NCI-H2196 (cell line): ENCODE measurements around the gene DENND1C.
"Not testable (repeated sequence)": the region's sequence is repeated elsewhere in the genome, so short reads cannot be mapped to it uniquely, and the experiment has no call there.

Experiments used
- DNase-seq: peaks from one replicate; lab custom pipeline; 2025; ENCODE audit not compliant: unreplicated experiment; lab: John Stamatoyannopoulos, UW

DENND1C gene

DNA sequence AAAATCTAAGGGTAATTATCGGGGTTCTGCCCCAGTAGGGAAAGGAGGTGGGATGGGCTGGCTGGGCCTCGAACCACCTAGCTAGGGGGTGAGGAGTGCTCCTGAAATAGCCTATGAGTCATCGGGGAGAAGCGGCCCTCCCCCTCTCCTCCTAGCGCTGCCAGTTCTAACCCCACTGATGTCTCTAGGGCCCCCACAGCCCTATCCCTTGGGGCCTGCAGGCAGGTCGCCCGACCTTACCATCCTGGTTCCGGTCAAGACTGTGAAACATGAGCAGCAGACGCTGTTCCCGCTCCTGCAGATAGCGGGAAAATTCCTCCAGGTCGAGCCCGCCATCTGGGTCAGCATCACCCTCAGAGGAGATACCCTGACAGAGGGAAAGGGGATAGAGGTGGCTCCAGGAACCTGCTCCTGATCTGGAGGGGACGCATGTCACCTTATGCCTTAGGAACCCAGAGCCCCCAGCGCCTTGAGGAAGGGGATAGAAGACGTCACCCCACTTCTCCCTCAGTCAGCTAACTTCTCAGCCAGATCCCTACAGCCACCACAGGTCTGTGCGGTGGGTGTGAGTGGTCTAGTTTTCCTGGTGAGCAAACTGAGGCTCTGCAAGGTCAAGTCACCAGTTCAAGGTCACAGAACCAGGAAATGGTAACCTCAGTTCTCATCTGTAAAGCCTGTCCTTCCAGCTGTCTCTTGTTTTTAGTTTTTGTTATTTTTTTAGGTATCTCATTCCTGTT, 23.5 kb downstream of the DENND1C start:
- DNase-seq = no peak

- DNase-seq = no peak
Measured at GRCh38 chr19:6455924-6456323, 25.7 kb downstream of the DENND1C start.

DNA sequence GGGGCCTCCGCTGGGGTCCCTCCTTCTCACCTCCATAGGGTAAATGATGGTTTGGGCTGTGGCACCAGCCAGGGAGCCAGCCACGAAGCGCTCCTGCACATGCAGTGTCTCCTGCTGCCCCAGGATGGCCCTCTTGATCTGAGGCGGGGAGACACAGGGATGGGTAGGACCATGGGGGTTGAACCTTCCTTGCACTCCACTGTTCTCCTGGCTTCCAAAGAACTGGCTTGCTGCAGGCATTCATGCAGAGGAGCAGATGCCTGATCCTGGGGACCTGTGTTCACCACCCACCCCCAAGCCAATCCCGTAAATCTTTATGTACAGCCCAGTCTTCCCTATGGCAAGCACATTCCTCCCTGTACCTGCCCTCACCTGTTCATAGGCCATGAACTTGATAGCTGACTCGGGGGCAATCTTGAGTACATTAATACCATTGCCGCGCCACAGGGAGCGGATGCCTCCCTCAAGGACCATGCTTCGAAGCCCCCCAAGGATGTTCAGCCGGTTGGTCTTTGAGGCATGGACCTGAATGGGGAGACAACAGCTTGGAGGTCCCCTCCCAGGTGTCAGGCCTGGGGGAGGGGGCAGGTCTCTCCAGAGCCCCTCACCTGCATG, 27.5 kb downstream of the DENND1C start:
- DNase-seq = no peak

DNA sequence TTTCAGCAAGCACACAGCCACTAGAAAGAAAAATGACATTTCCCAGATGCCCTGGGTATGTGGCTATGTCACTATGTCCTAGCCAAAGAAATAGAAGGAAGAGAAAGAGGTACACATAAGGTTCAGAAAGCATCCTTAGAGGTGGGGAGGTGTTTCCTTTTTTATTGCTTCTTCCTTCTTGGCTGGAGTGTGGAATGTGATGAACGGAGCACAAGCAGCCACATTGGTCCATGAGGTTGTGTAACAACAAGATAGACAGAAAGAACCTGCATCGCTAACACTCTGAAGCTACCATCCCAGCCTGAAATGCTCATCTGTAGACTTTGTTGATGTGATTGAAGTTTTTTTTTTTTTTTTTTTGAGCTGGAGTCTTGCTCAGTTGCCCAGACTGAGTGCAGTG, 28.7 kb downstream of the DENND1C start:
- no peak for DNase-seq

DNA sequence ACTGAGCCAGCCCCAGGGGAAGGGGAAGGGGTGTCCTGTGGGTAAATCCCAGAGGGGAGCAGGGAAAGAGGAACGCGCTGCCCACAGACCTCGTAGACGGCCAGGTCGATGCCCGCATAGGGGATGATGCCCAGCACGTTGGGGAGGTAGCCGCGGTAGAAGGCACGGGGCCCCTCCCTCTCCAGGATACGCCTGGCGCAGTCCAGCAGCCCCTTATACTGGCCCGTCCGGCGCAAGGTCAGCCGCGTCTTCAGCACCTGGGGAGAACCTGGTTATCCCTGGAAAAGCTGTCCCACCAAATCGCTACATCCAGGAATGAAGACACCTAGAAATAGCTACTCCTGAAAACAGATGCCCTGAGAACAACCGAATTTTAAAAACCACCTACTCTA, 29.4 kb downstream of the DENND1C start:
- DNase-seq = no peak

- no peak for DNase-seq
Measured at GRCh38 chr19:6451583-6452222, 29.9 kb downstream of the DENND1C start.

GRCh38 chr19:6450166-6450565, 31.4 kb downstream of the DENND1C start:
- no peak for DNase-seq

- DNase-seq = no peak
Measured at GRCh38 chr19:6448045-6448444, 33.5 kb downstream of the DENND1C start.

DNA sequence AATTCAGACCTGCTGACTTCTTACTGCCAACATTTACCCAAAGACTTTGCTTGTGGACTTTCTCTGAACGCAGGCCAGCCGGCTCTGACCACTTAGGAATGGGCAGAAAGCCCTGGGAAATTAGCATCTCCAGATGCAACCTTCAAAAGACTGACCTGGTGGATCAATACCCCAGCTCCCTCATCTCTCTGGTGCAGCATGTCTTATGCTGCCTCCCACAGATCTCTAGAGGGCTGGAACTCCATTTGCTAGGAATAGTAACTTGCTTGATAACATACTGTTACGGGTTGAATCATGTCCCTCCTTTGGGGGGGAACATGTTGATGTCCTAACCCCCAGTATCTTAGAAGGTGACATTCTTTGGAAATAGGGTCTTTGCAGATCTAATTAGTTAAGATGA, 35.1 kb downstream of the DENND1C start:
- no peak for DNase-seq

DNA sequence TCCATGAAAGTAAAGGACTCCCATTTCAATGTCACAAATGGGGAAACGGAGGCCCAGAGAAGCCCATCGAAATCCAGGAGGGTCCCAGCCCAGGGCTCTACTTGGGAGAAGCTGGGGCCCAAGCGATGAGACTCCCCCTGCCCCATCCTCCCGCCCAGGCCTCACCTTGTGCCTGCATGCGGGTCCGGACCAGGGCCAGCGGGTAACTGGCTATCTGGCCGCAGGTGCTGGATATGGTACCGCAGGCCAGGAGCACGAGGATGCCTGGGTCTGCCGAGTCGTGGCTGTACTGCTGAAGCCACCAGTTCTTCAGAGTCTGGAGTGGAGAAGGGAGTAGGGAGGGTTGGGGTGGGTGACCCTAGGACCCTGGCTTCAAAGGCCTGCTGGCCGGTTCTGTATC, 37.6 kb downstream of the DENND1C start:
- DNase-seq = no peak

DNA sequence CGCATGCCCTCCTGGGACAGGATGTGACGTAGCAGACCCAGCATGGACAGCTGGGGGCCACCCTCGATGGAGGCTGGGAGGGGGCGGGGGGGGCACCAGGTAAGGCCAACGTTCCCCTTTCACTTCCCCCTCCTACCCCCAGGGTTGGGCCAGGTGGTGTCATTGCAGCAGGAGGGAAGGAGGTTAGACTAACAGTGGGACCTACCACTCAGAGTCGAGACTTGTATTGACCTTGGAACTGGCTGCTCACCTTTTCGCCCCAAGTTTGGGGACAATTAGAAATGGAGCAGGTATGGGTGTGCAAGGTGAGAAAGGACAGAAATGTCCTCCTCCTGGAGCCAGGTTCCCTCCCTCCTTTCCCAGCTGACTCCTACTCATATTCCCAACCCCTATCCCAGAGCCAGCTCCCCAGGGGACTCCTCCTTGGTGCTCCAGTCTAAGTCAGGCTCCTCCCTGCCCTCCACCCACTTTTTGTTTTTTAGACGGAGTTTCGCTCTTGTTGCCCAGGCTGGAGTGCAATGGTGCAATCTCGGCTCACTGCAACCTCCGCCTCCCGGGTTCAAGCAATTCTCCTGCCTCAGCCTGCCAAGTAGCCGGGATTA, 39.4 kb downstream of the DENND1C start:
- no peak for DNase-seq

DNA sequence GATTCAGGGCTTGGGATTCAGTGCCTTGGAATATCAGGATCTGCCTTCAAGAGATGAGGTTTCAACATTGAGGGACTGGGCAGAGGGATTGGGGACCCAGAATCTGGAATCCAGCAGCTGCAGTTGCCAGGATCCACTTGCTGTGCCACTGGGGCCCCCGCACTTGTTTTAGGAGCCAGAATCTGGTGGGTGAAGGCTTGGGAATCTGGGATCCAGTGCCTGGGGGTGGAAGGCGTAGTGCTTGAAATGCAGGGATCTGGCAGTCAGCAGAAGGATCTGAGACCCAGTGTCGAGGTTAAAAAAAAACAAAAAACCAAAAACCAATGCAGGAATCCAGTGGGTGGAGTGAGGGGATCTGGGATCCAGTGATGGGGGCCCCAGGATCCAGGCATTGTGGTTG, 40.7 kb downstream of the DENND1C start:
- no peak for DNase-seq

DNA sequence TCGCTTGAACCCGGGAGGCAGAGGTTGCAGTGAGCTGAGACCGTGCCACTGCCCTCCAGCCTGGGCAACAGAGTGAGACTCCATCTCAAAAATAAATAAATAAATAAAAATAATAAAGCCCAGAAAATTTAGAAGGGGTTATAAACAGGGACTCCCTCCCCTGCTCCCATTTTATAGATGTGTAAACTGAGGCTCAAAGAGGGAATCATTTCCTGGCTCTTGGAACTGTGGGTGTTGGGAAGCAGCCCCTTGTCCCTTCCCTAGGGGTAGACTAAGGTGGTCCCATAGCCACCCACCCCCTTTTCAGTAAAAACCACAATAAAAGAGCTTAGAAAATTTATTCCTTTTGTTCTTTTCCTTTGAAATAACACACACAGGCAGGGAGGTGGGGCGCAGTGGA, 41.8 kb downstream of the DENND1C start:
- DNase-seq = no peak

- no peak for DNase-seq
Measured at GRCh38 chr19:6433663-6434062, 47.9 kb downstream of the DENND1C start, which contains the start of gene SLC25A41. Gene SLC25A41 (minus strand): TSS chr19:6433763. CDS start chr19:6433693, 70 bp downstream.

GRCh38 chr19:6433165-6433564, 48.4 kb downstream of the DENND1C start:
- DNase-seq = no peak

DNA sequence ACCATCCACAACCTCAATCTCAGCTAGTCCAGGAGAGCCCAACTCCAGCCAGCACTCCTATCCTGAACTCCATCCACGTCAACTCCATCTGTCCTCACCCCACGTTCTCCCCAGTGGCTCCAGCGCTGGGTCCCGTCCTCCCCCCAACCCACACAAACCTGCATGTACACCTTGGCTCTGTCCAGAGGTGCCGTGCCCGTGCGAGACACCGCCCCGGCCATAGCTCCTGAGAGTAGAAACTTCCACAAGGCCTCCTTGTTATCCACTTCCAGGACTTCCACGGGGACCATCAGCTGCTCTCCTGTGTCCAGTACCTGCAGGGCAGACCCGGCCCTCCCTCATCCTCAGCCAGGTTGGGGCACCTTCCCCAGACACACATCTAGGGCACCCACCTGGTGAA, 49.7 kb downstream of the DENND1C start:
- DNase-seq = no peak

DNA sequence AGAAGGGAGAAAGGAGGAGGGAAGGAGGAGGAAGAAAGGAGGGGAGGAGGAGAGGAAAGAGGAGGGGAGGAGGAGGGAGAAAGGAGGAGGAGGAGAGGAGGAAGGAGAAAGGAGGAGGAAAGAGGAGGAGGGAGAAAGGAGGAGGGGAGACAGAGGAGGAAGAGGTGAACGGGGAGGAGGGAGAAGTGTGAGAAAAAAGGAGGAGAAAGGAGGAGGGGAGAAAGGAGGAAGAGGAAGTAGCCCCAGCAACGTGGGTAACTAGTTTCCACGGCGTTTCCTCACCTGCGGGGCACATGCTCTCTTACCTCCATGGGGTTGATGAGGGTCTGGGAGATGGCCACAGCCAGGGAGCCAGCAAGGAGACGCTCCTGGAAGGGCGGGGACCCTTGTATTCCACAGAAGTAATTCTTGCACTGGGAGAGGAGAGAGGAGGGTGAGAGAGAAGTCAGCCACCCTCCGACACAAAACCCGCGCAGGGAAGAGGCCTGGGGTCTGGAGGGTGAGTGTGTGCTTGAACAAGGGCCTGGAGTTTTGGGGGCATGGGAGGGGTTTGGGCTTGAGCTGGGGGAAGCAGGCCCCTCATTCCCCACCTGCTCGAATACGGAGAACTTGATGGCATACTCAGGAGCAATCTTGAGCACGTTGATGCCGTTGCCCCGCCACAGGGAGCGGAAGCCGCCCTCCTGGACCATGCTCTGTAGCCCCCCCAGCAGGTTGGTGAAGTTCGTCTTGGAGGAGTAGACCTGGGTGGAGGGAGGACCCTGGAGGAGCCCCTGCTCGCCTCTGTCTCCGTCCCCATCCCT, 52.0 kb downstream of the DENND1C start:
- no peak for DNase-seq

- not testable (repeated sequence) for DNase-seq
Measured at GRCh38 chr19:6428692-6429418, 52.7 kb downstream of the DENND1C start.

DNA sequence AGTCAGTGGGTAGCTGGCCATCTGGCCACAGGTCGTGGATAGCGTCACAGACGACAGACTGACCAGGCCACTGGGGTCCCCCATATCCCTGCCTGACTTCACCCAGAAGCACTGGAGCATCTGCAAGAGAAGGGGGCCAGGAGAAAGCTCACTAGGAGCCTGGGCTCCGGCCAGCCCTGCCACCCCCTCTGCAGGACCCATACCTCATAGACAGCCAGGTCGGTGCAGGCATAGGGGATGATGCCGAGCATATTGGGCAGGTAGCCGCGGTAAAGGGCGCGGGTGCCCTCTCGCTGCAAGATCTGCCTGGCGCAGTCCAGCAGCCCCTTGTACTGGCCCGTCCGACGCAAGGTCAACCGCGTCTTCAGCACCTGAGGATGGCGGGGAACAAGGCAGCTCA, 54.5 kb downstream of the DENND1C start:
- no peak for DNase-seq
